ENCODE measurements around the gene IFNK.

IFNK gene

DNA sequence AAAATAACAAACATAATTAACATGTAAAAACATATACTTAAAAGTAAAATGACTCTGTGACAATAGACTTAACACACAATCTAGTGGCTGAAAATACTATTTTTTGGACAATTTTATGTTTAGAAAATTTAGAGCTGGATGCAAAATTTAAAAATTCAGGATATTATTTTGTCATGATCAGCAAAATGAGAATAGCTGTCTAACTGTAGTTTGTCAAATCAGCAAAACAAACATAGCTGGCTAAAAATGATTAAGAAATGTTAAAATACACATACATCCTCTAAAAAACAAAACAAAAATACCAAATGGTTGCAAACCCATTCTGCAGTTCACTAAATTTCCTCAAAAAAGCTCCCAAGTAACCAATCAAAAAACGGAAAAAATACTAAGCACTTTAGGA lies 30.6 kb downstream of the IFNK start:
- TF ChIP-seq, protein P1, sequence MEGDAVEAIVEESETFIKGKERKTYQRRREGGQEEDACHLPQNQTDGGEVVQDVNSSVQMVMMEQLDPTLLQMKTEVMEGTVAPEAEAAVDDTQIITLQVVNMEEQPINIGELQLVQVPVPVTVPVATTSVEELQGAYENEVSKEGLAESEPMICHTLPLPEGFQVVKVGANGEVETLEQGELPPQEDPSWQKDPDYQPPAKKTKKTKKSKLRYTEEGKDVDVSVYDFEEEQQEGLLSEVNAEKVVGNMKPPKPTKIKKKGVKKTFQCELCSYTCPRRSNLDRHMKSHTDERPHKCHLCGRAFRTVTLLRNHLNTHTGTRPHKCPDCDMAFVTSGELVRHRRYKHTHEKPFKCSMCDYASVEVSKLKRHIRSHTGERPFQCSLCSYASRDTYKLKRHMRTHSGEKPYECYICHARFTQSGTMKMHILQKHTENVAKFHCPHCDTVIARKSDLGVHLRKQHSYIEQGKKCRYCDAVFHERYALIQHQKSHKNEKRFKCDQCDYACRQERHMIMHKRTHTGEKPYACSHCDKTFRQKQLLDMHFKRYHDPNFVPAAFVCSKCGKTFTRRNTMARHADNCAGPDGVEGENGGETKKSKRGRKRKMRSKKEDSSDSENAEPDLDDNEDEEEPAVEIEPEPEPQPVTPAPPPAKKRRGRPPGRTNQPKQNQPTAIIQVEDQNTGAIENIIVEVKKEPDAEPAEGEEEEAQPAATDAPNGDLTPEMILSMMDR (IDR thresholded peaks at IDR 0.05; ENCODE audit: control insufficient read depth, insufficient read depth, low read depth, low read length, missing control alignments) = no peak
- no peak overlapping the region for H3K4me3 ChIP-seq (ENCODE audit: control insufficient read depth, low read depth, low read length)
- DNase-seq (ENCODE audit: low read depth) = no peak

DNA sequence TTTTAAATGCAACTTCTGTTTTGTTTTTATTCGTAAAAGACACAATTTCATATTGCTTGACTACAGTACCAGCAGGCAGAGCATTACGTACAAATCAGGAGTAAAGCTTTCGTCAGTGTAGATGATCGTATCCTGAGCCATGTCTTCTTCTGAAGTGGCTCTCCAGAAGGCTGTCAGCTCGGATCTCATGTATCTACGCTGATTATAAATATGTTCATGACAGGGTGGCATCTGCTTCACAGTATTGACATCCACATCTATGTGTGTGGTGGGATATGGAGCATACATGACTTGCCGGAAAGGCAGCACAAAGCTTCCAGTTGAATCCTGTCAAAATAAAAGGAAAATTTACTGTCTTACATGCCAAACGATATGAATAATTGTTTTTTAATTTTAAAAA lies 32.4 kb downstream of the IFNK start:
- TF ChIP-seq, protein P1 (IDR thresholded peaks at IDR 0.05; ENCODE audit: control insufficient read depth, insufficient read depth, low read depth, low read length, missing control alignments) = no peak
- H3K4me3 ChIP-seq (ENCODE audit: control insufficient read depth, low read depth, low read length) = no peak overlapping the region
- no peak for DNase-seq (ENCODE audit: low read depth)

DNA sequence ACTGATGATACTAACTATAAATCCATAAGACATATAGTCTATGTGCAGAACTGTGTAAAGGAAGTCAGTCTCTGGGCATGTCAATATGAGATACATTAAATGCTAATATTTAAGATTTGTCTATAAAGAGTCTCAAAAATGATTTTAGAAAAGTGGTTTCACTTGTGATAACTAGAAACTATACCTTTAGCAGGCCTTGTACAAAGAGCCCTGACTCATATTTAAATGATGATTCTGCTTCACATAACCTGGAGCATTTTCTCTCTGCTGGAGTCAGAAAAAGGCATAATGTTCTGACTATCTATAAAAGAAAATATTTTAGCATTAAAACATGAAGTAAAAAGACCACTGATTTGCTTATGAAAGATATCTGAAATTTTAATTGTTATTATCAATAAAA lies 34.2 kb downstream of the IFNK start:
- TF ChIP-seq, protein P1 (IDR thresholded peaks at IDR 0.05; ENCODE audit: control insufficient read depth, insufficient read depth, low read depth, low read length, missing control alignments) = no peak
- H3K4me3 ChIP-seq (ENCODE audit: control insufficient read depth, low read depth, low read length) = no peak overlapping the region
- no peak for DNase-seq (ENCODE audit: low read depth)

DNA sequence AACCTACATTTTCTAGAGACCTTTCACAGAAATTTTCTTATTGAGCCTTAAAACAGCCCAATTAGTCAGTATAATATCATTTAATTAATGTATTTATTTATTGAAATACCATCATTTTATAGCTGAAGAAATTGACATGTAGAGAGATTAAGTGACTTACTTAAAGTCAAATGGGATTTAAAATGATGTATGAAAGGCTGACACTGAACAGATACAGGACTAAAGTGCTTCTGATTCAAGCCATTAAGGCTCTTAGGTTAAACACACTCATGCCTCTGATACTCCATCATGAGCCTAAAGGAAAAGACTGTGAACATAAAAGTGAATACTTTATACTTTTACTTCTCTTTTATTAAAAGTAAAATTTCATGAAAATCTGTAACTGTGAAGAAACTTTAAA lies 36.4 kb downstream of the IFNK start:
- no peak for DNase-seq (ENCODE audit: low read depth)
- TF ChIP-seq, protein P1 (IDR thresholded peaks at IDR 0.05; ENCODE audit: control insufficient read depth, insufficient read depth, low read depth, low read length, missing control alignments) = no peak
- no peak overlapping the region for H3K4me3 ChIP-seq (ENCODE audit: control insufficient read depth, low read depth, low read length)

DNA sequence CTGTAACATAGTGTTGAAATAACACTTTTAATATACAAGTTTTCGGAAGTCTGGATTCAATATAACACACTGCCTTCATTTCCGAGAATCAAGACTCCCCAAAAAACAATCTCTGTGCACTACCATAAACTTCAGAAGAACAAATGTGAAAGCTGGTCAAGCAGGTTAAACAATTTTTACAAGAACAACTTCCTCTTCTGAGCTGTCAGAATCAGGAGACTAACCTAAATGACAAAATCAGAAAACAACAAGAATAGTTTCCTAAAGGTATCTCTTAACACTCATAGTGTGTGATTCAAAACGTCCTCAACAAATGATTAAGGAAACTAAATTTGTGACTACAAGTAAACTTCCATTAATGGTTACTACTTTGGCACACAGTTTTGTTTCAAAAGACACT lies 37.6 kb downstream of the IFNK start:
- no peak for DNase-seq (ENCODE audit: low read depth)

DNA sequence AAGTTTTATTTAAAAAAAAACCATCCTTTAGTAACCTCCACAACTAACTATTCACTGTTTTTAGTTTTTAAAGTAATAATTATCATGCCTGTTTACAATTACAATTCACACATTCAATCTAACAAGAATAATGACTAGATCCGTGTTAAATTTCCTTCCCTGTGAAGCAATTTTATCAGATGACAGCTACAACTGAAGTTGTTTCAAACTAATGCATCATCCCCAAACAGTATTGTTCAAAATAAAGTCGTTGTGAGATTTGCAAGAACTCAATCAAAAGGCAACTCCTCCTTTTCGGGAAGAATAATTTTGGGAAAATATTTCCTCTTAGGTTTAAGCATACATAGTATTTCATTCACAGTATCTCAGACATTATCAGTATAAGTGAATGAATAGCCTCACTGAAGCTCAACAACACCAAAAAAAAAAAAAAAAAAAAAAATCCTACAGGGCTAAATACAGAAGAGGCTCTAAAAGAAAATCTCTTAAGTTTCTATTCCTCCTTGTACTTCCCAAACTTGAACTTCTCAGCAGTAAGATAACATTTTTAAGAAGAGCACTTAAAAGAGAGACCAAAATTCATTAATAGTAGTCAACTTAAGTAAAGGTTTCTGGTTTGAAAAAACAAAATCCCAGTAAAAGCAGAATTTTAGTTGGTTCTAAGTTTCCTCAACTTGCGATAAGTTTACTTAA lies 39.8 kb downstream of the IFNK start:
- TF ChIP-seq, protein P1 (IDR thresholded peaks at IDR 0.05; ENCODE audit: control insufficient read depth, insufficient read depth, low read depth, low read length, missing control alignments) = no peak
- no peak for DNase-seq (ENCODE audit: low read depth)
- H3K4me3 ChIP-seq (ENCODE audit: control insufficient read depth, low read depth, low read length) = no peak overlapping the region

More for the DNA sequence above, 37.6 kb downstream of the IFNK start:
- H3K4me3 ChIP-seq (ENCODE audit: control insufficient read depth, low read depth, low read length) = no peak overlapping the region
- TF ChIP-seq, protein P1 (IDR thresholded peaks at IDR 0.05; ENCODE audit: control insufficient read depth, insufficient read depth, low read depth, low read length, missing control alignments) = no peak

Data from AG09309 (cell line).